VCaP (cell line): Measurements from ENCODE around the gene WDR93.

Experiments used
- H3K27ac ChIP-seq: fragments of 450-650 bp; 2 replicates; pipeline ENCODE4 v1.5.1; 2017
- TF ChIP-seq, protein P1 (sequence below): fragments of 450-650 bp; conservative IDR thresholded peaks from 2 replicates; pipeline ENCODE4 v1.5.1; 2017; ENCODE audit warnings: mild to moderate bottlenecking, moderate library complexity

WDR93 gene

GRCh38 chr15:89756897-89757296, 66.3 kb downstream of the WDR93 start:
- TF ChIP-seq, protein P1, sequence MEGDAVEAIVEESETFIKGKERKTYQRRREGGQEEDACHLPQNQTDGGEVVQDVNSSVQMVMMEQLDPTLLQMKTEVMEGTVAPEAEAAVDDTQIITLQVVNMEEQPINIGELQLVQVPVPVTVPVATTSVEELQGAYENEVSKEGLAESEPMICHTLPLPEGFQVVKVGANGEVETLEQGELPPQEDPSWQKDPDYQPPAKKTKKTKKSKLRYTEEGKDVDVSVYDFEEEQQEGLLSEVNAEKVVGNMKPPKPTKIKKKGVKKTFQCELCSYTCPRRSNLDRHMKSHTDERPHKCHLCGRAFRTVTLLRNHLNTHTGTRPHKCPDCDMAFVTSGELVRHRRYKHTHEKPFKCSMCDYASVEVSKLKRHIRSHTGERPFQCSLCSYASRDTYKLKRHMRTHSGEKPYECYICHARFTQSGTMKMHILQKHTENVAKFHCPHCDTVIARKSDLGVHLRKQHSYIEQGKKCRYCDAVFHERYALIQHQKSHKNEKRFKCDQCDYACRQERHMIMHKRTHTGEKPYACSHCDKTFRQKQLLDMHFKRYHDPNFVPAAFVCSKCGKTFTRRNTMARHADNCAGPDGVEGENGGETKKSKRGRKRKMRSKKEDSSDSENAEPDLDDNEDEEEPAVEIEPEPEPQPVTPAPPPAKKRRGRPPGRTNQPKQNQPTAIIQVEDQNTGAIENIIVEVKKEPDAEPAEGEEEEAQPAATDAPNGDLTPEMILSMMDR: no peak
- H3K27ac ChIP-seq: peak overlapping the region; percentile 100

DNA sequence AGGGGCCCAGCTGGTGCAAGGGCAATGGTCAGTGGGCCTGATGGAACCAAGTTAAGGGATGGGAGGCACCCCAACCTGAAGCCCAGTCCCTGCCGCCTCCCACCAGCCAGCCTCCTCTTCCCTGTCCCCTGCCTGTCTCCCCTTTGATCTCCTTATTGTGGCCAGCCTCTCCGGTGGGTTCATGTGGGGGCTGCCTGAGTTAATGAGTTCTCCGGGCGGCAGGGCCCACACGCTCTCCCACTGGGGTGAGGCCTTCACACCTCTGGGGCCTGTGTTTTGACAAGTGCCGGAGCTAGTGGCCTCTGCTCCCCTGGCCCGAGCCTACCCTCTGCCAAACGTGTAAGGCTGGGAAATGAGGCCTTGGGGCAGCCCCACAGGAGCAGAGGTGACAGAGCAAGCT, 67.7 kb downstream of the WDR93 start:
- TF ChIP-seq, protein P1: no peak
- peak overlapping the region; percentile 100 for H3K27ac ChIP-seq

GRCh38 chr15:89758981-89759380, 68.4 kb downstream of the WDR93 start:
- H3K27ac ChIP-seq: peak overlapping the region; percentile 100
- TF ChIP-seq, protein P1: 0 out of 2 replicates have a peak, but pooled peaks have one; percentile 8

- TF ChIP-seq, protein P1: no peak
- peak overlapping the region; percentile 100 for H3K27ac ChIP-seq
These were observed 69.2 kb downstream of the WDR93 start for GRCh38 chr15:89759835-89760234.

DNA sequence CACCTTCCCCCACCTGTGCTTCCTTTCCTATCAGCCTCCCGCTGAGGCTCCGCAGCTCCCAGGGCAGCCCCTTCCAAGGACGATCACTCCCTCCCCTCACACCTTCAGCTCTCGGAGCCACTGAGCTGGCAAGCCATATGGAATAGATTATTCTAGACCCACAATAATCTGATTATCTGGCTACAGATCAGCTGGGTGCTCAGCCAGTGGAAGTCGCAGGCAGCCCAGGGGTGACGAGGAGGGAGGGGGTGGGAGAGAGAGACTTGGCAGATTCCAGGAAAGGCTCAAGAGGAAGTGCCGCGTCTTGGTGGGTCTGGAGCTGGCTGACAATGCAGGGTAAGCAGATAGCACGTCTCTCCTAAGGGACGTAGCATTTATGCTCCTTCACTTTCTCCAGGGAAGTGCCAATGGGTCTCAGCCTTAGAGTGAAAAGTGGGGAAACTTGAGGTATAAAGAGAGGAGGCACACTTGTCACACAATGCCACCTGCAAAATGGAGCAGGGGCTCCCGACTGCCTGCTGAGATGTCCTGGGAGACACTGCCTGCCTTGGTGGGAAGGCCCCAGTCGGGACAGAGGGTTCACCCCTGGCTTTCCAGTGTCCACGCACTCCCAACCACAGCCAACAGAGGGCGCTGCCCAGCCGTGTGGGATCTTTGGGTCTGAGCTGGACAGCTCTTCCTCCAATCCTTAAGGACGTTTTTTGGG, 69.8 kb downstream of the WDR93 start:
- TF ChIP-seq, protein P1: peak; percentile 99
- peak overlapping the region; percentile 100 for H3K27ac ChIP-seq

GRCh38 chr15:89761009-89761831, 70.6 kb downstream of the WDR93 start:
- peak overlapping the region; percentile 100 for H3K27ac ChIP-seq

GRCh38 chr15:89761929-89762328, 71.3 kb downstream of the WDR93 start:
- TF ChIP-seq, protein P1: no peak
- peak overlapping the region; percentile 100 for H3K27ac ChIP-seq

More at GRCh38 chr15:89761009-89761831, 70.6 kb downstream of the WDR93 start:
- TF ChIP-seq, protein P1: no peak; the same call in none of the 2 replicates
